Measurements from ENCODE around the gene SLIT3. TPM values are rescaled to one million over a fixed set of nuclear protein-coding genes. Genes with fewer than 3 reads are reported as not detected.

The SLIT3 gene
- total RNA-seq, 4 donors from 2014 or later, result 0.72 to 37.4 (median 5.3) TPM

GRCh38 chr5:168978500-168978899 lies 322.4 kb downstream of the SLIT3 start:
- no peak overlapping the region for H3K4me3 ChIP-seq
- H3K36me3 ChIP-seq, result no peaks in the 10 kb centered on the region
- no peak for DNase-seq
- peaks cover 0 to 34% (median 12%) of the 10 kb centered on the region in 3 donors for H3K4me1 ChIP-seq
- H3K9me3 ChIP-seq, result no peaks in the 10 kb centered on the region
- no peak for TF ChIP-seq POLR2A (IDR thresholded peaks at IDR 0.05)
- TF ChIP-seq, protein P1, sequence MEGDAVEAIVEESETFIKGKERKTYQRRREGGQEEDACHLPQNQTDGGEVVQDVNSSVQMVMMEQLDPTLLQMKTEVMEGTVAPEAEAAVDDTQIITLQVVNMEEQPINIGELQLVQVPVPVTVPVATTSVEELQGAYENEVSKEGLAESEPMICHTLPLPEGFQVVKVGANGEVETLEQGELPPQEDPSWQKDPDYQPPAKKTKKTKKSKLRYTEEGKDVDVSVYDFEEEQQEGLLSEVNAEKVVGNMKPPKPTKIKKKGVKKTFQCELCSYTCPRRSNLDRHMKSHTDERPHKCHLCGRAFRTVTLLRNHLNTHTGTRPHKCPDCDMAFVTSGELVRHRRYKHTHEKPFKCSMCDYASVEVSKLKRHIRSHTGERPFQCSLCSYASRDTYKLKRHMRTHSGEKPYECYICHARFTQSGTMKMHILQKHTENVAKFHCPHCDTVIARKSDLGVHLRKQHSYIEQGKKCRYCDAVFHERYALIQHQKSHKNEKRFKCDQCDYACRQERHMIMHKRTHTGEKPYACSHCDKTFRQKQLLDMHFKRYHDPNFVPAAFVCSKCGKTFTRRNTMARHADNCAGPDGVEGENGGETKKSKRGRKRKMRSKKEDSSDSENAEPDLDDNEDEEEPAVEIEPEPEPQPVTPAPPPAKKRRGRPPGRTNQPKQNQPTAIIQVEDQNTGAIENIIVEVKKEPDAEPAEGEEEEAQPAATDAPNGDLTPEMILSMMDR (IDR thresholded peaks at IDR 0.05), result no peak
- H3K27me3 ChIP-seq, result peaks cover 0 to 14% (median 0%) of the 10 kb centered on the region in 4 donors
- intact Hi-C loops (cut with DNase I), result no loop called here
- peak overlapping the region in 1 of 4 donors; percentile 56 for H3K27ac ChIP-seq
- WGBS, 2 donors, result 64 to 71% methylated on average over 1 of the region's 1 CpG

DNA sequence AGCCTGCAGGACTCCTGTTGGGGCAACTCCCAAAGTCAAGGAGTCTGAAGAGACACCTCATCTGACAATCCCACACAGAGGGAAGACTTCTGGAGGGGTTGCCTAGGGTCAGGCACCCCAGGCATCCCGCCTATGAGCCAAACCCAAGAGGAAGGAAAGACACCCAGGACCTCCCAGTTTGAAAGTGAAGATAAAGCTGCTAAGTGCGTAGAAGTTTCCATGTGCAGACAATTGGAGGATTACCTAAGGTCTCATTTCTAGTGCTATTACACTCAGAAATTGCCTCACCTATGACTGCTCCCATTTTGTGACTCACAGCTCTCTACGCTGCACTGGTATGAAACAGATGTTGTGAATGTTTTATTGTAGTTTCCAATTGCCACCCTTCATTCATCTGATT lies 322.9 kb downstream of the SLIT3 start:
- DNase-seq, result no peak
- H3K27me3 ChIP-seq, result peaks cover 0 to 14% (median 0%) of the 10 kb centered on the region in 4 donors
- peak overlapping the region in 1 of 4 donors; percentile 56 for H3K27ac ChIP-seq
- H3K4me1 ChIP-seq, result peaks cover 0 to 34% (median 12%) of the 10 kb centered on the region in 3 donors
- H3K9me3 ChIP-seq, result no peaks in the 10 kb centered on the region
- H3K36me3 ChIP-seq, result no peaks in the 10 kb centered on the region
- no peak overlapping the region for H3K4me3 ChIP-seq
- 36 to 46% methylated on average over 2 to 3 of the region's 3 CpGs for WGBS, 2 donors
- TF ChIP-seq, protein P1 (IDR thresholded peaks at IDR 0.05), result no peak
- TF ChIP-seq POLR2A (IDR thresholded peaks at IDR 0.05), result no peak
- intact Hi-C loops (cut with DNase I), result no loop called here

DNA sequence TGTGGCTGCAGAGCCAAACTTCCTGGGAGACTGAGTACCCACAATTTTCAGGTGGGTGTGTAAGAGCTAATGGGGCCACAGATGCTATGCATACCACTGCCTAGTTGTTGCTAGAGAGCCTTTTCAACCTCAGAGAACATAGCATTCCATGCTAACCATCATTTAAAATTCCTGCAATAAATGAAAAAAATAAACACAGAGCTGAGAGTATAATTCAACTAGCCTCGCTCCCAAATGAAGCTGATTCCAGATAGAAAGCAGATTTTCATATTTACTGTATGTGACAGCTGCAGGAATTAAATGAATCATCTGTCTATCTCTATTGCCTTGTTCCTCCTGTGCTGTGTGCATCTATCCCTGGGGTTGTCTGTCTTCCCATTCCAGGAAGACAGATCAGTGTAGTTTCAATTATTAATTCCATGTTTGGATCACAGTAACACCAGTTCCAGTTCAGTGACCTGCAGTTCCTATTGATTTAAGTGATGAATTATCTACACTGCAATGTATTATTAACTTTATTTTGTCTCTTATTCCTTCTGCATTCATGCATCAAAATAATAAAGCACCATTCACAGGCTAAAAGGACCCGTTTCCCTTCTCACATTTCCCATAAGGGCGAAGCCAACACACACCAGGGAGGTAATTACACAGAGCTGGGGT lies 324.5 kb downstream of the SLIT3 start:
- H3K36me3 ChIP-seq, result no peaks in the 10 kb centered on the region
- DNase-seq, result no peak

DNA sequence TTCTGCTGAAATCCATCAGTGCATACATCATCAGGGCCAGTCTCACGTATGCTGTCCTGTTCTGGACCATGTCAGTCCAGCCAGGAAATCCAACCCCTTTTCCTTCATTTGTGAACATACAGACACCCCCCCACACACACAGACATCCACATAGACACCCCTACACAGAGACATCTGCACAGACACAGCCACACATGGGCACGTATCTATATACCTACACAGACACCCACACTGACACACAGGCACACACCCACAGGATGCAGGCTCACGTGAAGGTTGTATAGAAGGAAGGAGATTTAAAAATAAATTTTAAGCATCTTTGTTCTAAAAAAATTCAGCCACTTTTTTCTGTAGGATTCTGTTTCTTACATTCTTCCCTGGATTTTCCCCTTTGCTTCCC lies 325.6 kb downstream of the SLIT3 start:
- no peak overlapping the region for H3K4me3 ChIP-seq
- no peak overlapping the region for H3K27ac ChIP-seq
- intact Hi-C loops (cut with DNase I), result no loop called here
- TF ChIP-seq, protein P1 (IDR thresholded peaks at IDR 0.05), result no peak
- TF ChIP-seq POLR2A (IDR thresholded peaks at IDR 0.05), result no peak
- H3K36me3 ChIP-seq, result no peaks in the 10 kb centered on the region
- no peaks in the 10 kb centered on the region for H3K9me3 ChIP-seq
- no peak for DNase-seq
- peaks cover 0 to 33% (median 0%) of the 10 kb centered on the region in 4 donors for H3K27me3 ChIP-seq
- peaks cover 0 to 34% (median 12%) of the 10 kb centered on the region in 3 donors for H3K4me1 ChIP-seq
- WGBS, 2 donors, result 68 to 71% methylated on average over 2 to 3 of the region's 3 CpGs

More for the DNA sequence above, 324.5 kb downstream of the SLIT3 start:
- WGBS, 2 donors, result 67 to 75% methylated on average over 2 to 3 of the region's 3 CpGs
- TF ChIP-seq, protein P1 (IDR thresholded peaks at IDR 0.05), result no peak
- no peak for TF ChIP-seq POLR2A (IDR thresholded peaks at IDR 0.05)
- H3K4me3 ChIP-seq, result no peak overlapping the region
- H3K4me1 ChIP-seq, result peaks cover 0 to 34% (median 12%) of the 10 kb centered on the region in 3 donors
- no peak overlapping the region for H3K27ac ChIP-seq
- H3K27me3 ChIP-seq, result peaks cover 0 to 23% (median 0%) of the 10 kb centered on the region in 4 donors
- intact Hi-C loops (cut with DNase I), result no loop called here
- no peaks in the 10 kb centered on the region for H3K9me3 ChIP-seq

- 76 to 82% methylated on average over 2 of the region's 2 CpGs for WGBS, 2 donors
- DNase-seq, result no peak
- H3K27ac ChIP-seq, result no peak overlapping the region
- H3K4me1 ChIP-seq, result peaks cover 0 to 25% (median 9%) of the 10 kb centered on the region in 3 donors
- H3K36me3 ChIP-seq, result no peaks in the 10 kb centered on the region
- intact Hi-C loops (cut with DNase I), result no loop called here
- no peaks in the 10 kb centered on the region for H3K9me3 ChIP-seq
- no peak for TF ChIP-seq POLR2A (IDR thresholded peaks at IDR 0.05)
- TF ChIP-seq, protein P1 (IDR thresholded peaks at IDR 0.05), result no peak
- H3K27me3 ChIP-seq, result peaks cover 0 to 33% (median 0%) of the 10 kb centered on the region in 4 donors
- no peak overlapping the region for H3K4me3 ChIP-seq
Observed at GRCh38 chr5:168974082-168974481, 326.9 kb downstream of the SLIT3 start.
